H1 (cell line): ENCODE measurements around the gene VAV2.

ENCODE experiments used
- EZH2 ChIP-seq: fragments of 200-600 bp; sonication (generic); IDR thresholded peaks from 2 replicates; pipeline ENCODE4 v1.7.1; 2012; ENCODE audit warnings: low read depth, mild to moderate bottlenecking, moderate library complexity, low read length, inconsistent platforms; ENCODE audit not compliant: severe bottlenecking
- GABPA ChIP-seq: IDR thresholded peaks from 2 replicates; pipeline ENCODE4 v1.6.1; 2011; ENCODE audit warnings: mild to moderate bottlenecking, low read length, moderate library complexity, borderline replicate concordance; ENCODE audit not compliant: insufficient read depth
- TBP ChIP-seq: IDR thresholded peaks from 2 replicates; pipeline ENCODE4 v1.6.1; 2011; ENCODE audit warnings: low read depth, low read length, improper control_type of control experiment

DNA sequence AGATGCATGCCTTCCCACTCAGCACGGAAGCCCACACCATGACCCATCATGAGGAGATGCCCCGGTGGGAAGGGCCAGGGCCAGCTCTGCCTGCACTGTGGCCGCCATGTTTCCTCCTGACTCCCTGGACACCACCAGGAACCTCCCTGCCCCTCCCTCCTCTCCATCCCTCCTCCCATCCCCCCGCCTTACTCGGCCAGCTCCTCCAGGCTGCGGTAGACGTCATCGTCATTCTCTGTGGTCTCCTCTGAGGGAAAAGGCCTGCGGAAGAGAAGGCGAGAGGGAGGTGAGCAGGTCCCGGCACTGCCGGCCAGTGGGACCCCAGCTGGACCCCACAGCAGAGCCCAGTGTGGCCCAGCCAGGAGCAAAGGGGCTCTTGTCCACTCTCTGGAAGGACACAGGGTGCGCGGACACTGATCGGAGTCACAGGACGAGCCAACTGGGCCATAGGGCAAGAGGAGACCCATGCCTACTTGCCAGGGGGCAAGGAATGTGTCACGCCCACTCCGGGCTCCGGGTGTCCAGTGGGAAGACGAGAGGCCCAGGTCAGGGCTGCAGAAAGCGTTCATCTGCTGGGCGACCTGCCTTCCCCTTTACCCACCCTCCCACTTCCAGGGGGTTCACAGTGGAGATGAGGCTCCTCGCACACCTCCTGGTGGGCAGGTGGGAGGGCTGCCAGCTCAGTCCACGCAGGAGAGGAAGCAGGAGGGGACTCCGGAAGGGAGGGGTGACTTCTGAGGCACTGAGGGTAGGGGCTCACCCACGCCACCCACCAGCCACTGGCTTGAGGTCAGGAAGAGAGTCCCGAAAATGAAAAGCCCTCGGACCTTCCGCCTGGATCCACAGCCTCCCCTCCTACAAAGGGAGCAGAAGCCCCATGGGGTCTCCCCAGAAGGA lies 157.8 kb downstream of the VAV2 start:
- TF ChIP-seq EZH2 (no peak), TBP (no peak), GABPA (no peak)
